ENCODE measurements around the gene HSDL1. TPM values are rescaled to one million over a fixed set of nuclear protein-coding genes. Genes with fewer than 3 reads are reported as not detected.

Gene HSDL1
- total RNA-seq, 1 experiment from 2014 or later, result 13.3 TPM

DNA sequence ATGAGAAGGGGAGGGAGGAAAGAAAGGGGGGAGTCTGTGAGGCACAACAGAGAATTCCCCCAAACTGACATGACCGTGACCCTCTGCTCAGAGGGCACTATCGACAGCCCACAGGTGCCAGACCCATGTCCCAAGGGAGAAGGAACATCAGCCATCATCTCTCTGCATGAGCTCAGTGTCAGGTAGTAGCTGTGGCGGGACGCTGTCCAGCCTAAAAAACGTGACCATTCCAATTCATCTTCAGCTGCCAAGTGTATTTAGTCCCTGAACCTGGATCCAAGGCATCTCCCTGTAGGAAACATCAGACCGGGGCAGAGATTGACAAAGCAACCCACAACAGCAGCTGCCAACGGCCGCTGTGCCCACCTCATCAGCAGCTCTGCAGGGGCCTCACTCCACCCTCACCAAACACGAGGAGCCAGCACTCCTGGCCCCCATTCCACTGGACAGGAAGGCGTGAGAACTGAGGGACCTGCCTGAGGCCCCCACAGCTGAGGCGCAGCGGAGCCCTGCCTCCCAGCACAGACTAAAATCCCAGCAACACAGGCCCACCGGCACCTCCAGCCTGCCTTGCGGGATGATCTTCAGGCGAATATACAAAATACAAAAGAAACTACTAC lies 33.3 kb upstream of the HSDL1 start:
- Histone ChIP-seq H4K20me1 (ENCODE audit: low read length) (no peaks in the 10 kb centered on the region), H3K79me2 (ENCODE audit: low read length) (no peaks in the 10 kb centered on the region), H3K4me1 (ENCODE audit: insufficient read depth, low read length) (peaks cover 20% of the 10 kb centered on the region), H3K9me2 (replicated peaks; ENCODE audit: low read length) (no peaks in the 10 kb centered on the region), H3K36me3 (ENCODE audit: low read depth, low read length) (no peaks in the 10 kb centered on the region; the same call in 1 of the 2 replicates), H3K9ac (ENCODE audit: low read length) (no peak overlapping the region), H2AFZ (ENCODE audit: low read length) (no peak overlapping the region), H3K27ac (ENCODE audit: low read length) (no peak overlapping the region), H3F3A (ENCODE audit: low read length, unreplicated experiment) (no peaks in the 10 kb centered on the region), H3K4me3 (ENCODE audit: low read length) (no peak overlapping the region), H3K9me3 (ENCODE audit: low read length) (no peaks in the 10 kb centered on the region), H3K27me3 (ENCODE audit: low read length) (no peaks in the 10 kb centered on the region), H3K4me2 (ENCODE audit: low read length) (no peak overlapping the region)
- ChIA-PET CTCF (interaction anchor here (0.6 to 1.6 kb wide), 1 partner anchor 9 kb away, joined by 3 to 5 read pairs; the partner anchor contains the start of gene TAF1C), POLR2A (ENCODE audit: unreplicated experiment) (no interaction called here)
- ATAC-seq, result no peak
- intact Hi-C loops (cut with micrococcal nuclease), result loop anchor here (5.0 kb wide), 1 partner anchor 221 kb away; no protein-coding TSS in a partner anchor
- DNase-seq, result no peak
- no TSS peak for BruUV-seq (replicated peaks)
- TF ChIP-seq EZH2 (IDR thresholded peaks at IDR 0.05; ENCODE audit: low read length, unreplicated experiment), result no peak

DNA sequence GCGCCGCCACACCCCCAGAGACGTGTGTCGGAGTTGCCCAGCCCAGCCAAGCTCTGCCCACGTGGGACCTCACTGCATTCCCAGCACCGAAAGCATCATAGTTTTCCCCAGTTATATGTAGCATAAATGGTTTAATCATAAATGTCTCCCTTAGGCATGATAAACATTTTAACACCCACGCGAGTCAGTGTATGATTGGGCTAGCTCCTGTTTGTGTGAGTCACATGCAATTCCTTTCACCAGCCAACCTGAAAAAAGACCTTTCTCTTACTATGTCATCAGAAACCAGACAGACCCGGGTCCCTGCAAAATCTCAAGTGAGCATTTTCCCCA lies 32.7 kb upstream of the HSDL1 start:
- H4K20me1 ChIP-seq (ENCODE audit: low read length), result no peaks in the 10 kb centered on the region
- ATAC-seq (peak; percentile 18), DNase-seq (no peak)
- H3K4me1 ChIP-seq (ENCODE audit: insufficient read depth, low read length), result peaks cover 20% of the 10 kb centered on the region
- no peaks in the 10 kb centered on the region for H3K9me3 ChIP-seq (ENCODE audit: low read length)
- TF ChIP-seq EZH2phosphoT487 (IDR thresholded peaks at IDR 0.05; ENCODE audit: borderline replicate concordance, low read length), result no peak
- TF ChIP-seq, protein P1, sequence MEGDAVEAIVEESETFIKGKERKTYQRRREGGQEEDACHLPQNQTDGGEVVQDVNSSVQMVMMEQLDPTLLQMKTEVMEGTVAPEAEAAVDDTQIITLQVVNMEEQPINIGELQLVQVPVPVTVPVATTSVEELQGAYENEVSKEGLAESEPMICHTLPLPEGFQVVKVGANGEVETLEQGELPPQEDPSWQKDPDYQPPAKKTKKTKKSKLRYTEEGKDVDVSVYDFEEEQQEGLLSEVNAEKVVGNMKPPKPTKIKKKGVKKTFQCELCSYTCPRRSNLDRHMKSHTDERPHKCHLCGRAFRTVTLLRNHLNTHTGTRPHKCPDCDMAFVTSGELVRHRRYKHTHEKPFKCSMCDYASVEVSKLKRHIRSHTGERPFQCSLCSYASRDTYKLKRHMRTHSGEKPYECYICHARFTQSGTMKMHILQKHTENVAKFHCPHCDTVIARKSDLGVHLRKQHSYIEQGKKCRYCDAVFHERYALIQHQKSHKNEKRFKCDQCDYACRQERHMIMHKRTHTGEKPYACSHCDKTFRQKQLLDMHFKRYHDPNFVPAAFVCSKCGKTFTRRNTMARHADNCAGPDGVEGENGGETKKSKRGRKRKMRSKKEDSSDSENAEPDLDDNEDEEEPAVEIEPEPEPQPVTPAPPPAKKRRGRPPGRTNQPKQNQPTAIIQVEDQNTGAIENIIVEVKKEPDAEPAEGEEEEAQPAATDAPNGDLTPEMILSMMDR (conservative IDR thresholded peaks at IDR 0.05; ENCODE audit: low read depth, low read length), result no peak
- CTCF ChIA-PET, result interaction anchor here (1.6 kb wide), 1 partner anchor 9 kb away, joined by 5 read pairs; the partner anchor contains the start of gene TAF1C
- H3K4me2 ChIP-seq (ENCODE audit: low read length), result no peak overlapping the region
- no peaks in the 10 kb centered on the region for H3K36me3 ChIP-seq (ENCODE audit: low read depth, low read length)
- intact Hi-C loops (cut with micrococcal nuclease), result loop anchor here (5.0 kb wide), 1 partner anchor 220 kb away; no protein-coding TSS in a partner anchor
- no peaks in the 10 kb centered on the region for H3K27me3 ChIP-seq (ENCODE audit: low read length)
- H3K9ac ChIP-seq (ENCODE audit: low read length), result no peak overlapping the region
- no peaks in the 10 kb centered on the region for H3F3A ChIP-seq (ENCODE audit: low read length, unreplicated experiment)
- H2AFZ ChIP-seq (ENCODE audit: low read length), result no peak overlapping the region
- POLR2A ChIA-PET (ENCODE audit: unreplicated experiment), result no interaction called here
- H3K9me2 ChIP-seq (replicated peaks; ENCODE audit: low read length), result no peaks in the 10 kb centered on the region
- no peak overlapping the region for H3K4me3 ChIP-seq (ENCODE audit: low read length)
- no TSS peak for BruUV-seq (replicated peaks)
- no peak overlapping the region for H3K27ac ChIP-seq (ENCODE audit: low read length)
- no peaks in the 10 kb centered on the region for H3K79me2 ChIP-seq (ENCODE audit: low read length)

DNA sequence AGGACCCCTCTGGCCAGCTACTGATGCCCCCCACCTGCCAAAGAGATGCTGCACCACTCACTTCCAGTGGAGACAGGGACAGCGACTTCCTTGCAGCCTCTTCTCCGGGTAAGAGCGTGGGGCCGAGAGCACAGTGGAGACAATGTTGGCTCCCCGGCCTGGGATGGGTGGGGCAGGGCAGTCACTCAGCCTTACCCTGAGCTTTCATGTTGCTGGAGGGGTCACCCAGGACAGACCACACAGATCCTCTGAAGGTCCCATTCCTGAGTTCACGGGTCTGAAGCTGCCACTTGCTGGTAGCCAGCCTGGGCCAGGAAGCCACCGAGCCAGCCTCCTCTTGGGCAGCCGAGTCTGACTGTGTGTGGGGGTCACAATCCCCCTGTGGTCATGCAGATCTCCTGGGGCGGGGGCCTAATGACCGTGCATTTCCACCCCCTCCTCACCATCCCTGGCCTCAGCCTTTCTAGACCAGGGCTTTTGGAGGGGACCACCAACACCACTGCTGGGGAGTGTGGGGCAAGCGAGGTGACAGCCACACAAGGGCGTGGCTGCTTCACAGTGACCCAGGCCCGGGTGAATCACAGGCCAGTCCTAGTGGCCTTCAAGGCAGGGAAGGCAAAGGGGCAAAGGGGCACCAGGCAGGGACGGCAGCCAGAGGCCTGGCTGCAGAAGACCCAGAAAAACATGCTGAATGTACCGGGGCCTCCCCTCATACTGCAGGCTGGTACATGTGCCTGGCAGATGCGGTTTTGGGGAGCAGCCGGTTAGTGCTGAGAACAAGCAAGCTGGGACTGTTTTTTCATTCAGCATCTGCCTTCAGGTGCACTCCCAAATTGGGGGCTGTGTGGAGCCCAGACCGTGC lies 31.4 kb upstream of the HSDL1 start:
- BruUV-seq (replicated peaks), result no TSS peak
- Histone ChIP-seq H3K27me3 (ENCODE audit: low read length) (no peaks in the 10 kb centered on the region), H3K9me2 (replicated peaks; ENCODE audit: low read length) (no peaks in the 10 kb centered on the region), H3K4me2 (ENCODE audit: low read length) (peak overlapping the region; percentile 63; the same call in 1 of the 2 replicates), H3K9me3 (ENCODE audit: low read length) (no peaks in the 10 kb centered on the region), H3F3A (ENCODE audit: low read length, unreplicated experiment) (no peaks in the 10 kb centered on the region), H2AFZ (ENCODE audit: low read length) (no peak overlapping the region), H4K20me1 (ENCODE audit: low read length) (no peaks in the 10 kb centered on the region), H3K79me2 (ENCODE audit: low read length) (no peaks in the 10 kb centered on the region), H3K9ac (ENCODE audit: low read length) (no peak overlapping the region), H3K36me3 (ENCODE audit: low read depth, low read length) (no peaks in the 10 kb centered on the region), H3K27ac (ENCODE audit: low read length) (peak overlapping the region; percentile 46), H3K4me3 (ENCODE audit: low read length) (no peak overlapping the region), H3K4me1 (ENCODE audit: insufficient read depth, low read length) (peaks cover 20% of the 10 kb centered on the region)
- DNase-seq (no peak), ATAC-seq (no peak)
- intact Hi-C loops (cut with micrococcal nuclease), result loop anchor here (5.0 kb wide), 1 partner anchor 219 kb away; no protein-coding TSS in a partner anchor
- ChIA-PET POLR2A (ENCODE audit: unreplicated experiment) (interaction anchor here (0.6 kb wide), 2 partner anchors 132 to 192 kb away, joined by 3 to 5 read pairs; partner anchors contain the start of gene ATP2C2), CTCF (interaction anchor here (1.6 kb wide), 1 partner anchor 10 kb away, joined by 5 read pairs; the partner anchor contains the start of gene TAF1C)
- TF ChIP-seq EZH2phosphoT487 (IDR thresholded peaks at IDR 0.05; ENCODE audit: borderline replicate concordance, low read length), result no peak
- TF ChIP-seq, protein P1 (conservative IDR thresholded peaks at IDR 0.05; ENCODE audit: low read depth, low read length), result no peak
- TF ChIP-seq EZH2 (IDR thresholded peaks at IDR 0.05; ENCODE audit: low read length, unreplicated experiment), result no peak

All from PC-3 (cell line).